ENCODE data around the gene HTR3B.

DNA sequence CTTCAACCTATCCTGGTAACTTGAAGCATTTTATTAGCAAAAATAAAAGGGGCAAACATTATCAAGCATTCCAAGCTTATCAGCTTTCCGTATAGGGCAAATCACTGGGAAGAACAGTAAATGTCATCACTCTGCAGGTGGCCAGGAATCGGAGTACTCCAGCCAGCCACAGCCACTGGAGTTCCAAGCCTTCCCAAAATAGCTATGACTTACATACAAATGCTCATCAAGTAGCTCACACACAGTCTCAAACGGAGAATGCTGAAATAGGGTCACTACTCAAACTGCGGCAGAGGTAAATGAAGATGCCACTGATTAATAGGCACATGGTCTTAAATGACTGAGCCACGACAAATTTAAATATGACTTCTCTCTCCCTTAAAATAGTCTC, 31.4 kb upstream of the HTR3B start:
- TF ChIP-seq, protein P1, sequence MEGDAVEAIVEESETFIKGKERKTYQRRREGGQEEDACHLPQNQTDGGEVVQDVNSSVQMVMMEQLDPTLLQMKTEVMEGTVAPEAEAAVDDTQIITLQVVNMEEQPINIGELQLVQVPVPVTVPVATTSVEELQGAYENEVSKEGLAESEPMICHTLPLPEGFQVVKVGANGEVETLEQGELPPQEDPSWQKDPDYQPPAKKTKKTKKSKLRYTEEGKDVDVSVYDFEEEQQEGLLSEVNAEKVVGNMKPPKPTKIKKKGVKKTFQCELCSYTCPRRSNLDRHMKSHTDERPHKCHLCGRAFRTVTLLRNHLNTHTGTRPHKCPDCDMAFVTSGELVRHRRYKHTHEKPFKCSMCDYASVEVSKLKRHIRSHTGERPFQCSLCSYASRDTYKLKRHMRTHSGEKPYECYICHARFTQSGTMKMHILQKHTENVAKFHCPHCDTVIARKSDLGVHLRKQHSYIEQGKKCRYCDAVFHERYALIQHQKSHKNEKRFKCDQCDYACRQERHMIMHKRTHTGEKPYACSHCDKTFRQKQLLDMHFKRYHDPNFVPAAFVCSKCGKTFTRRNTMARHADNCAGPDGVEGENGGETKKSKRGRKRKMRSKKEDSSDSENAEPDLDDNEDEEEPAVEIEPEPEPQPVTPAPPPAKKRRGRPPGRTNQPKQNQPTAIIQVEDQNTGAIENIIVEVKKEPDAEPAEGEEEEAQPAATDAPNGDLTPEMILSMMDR (IDR thresholded peaks at IDR 0.05): no peak
- TF ChIP-seq EP300 (IDR thresholded peaks at IDR 0.05): no peak
- no peak for TF ChIP-seq POLR2A (IDR thresholded peaks at IDR 0.05)
- TF ChIP-seq POLR2AphosphoS5 (IDR thresholded peaks at IDR 0.05): no peak

Measured in upper lobe of left lung (tissue), 4 donors.